ENCODE data around the gene SLAMF9. TPM values are rescaled to one million over a fixed set of nuclear protein-coding genes. Genes with fewer than 3 reads are reported as not detected.
A peak's percentile ranks its signal among the peaks of the same experiment; 100 is the strongest.

SLAMF9 gene
- total and polyA plus RNA-seq, 2 experiments from 2014 or later, result not detected

DNA sequence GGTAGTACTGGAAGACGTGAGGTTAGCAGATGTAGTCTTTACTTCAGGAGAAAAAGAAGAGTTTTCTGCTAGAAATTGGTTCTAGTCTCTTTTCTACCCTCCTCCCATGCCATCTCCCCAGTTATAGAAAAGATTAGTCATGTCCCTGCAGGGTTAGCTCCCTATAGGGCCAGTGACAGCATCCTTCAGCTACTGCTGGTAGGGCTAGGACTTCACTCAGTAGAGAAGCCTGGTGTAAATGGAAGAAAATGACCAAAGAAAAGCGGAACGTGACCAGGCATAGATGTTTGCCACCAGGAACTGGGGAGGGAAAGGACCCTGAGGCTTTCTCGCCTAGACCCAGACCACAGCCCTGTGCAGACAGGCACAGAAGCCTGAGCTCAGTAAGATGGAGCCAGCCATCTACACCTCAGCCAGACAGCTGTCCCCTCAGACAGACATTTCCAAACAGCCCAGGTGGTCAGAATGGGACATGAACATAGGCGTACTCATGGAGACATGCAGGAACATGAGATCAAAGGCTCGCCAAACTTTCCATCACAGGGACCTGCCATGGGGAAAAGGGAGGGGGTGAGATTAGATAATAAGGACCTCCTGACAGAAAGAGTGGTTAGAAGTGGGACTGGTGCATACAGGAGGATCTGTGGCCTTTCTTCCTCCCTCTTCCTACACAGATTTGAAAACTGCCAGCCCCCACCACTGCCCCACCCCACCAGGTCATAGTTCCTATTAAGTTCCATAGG is 23.5 kb upstream of the SLAMF9 start:
- no peak for DNase-seq (ENCODE audit: low read depth in 1 of 2, low spot score in 1 of 2)
- H3K36me3 ChIP-seq, result no peaks in the 10 kb centered on the region
- H3K4me3 ChIP-seq, result no peak overlapping the region
- H3K27me3 ChIP-seq, result peaks cover 28% of the 10 kb centered on the region
- H3K4me1 ChIP-seq (ENCODE audit: low read depth), result no peaks in the 10 kb centered on the region
- TF ChIP-seq, protein P1, sequence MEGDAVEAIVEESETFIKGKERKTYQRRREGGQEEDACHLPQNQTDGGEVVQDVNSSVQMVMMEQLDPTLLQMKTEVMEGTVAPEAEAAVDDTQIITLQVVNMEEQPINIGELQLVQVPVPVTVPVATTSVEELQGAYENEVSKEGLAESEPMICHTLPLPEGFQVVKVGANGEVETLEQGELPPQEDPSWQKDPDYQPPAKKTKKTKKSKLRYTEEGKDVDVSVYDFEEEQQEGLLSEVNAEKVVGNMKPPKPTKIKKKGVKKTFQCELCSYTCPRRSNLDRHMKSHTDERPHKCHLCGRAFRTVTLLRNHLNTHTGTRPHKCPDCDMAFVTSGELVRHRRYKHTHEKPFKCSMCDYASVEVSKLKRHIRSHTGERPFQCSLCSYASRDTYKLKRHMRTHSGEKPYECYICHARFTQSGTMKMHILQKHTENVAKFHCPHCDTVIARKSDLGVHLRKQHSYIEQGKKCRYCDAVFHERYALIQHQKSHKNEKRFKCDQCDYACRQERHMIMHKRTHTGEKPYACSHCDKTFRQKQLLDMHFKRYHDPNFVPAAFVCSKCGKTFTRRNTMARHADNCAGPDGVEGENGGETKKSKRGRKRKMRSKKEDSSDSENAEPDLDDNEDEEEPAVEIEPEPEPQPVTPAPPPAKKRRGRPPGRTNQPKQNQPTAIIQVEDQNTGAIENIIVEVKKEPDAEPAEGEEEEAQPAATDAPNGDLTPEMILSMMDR (IDR thresholded peaks at IDR 0.05; ENCODE audit: low read depth, low read length), result no peak
- no peaks in the 10 kb centered on the region for H3K9me3 ChIP-seq (ENCODE audit: low read depth)
- no peak overlapping the region for H3K27ac ChIP-seq

DNA sequence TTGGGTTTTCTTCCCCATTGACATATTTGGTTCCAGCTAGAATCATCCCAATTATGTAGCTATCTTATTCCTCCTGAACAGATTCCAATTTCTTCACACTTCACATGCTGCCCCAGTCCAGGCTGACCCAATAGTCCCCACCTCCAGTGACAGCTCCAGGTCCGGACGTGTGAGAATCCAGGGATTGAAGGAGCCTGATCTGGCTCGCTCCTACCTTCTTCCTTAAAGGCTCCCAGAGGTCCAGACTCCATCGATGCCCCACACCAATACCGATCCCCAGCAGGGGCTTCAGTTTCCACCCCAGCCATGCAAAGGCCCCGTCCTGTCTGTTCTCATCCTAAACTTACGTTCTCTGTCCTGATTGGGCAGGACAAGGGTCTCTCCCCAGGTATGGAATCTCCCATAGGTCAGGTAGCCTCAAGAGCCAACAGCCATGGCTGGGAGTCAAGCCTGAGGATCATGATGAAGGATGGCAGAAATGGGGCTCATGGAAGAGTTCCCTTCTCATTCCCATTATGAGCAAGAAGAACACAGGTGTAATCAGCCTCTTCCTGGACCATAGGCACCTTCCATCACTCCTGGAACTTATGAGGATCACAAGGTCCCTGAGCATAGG is 20.4 kb upstream of the SLAMF9 start:
- peaks cover 16% of the 10 kb centered on the region for H3K4me1 ChIP-seq (ENCODE audit: low read depth)
- TF ChIP-seq, protein P1 (IDR thresholded peaks at IDR 0.05; ENCODE audit: low read depth, low read length), result no peak
- no peaks in the 10 kb centered on the region for H3K36me3 ChIP-seq
- H3K9me3 ChIP-seq (ENCODE audit: low read depth), result no peaks in the 10 kb centered on the region
- no peak for DNase-seq (ENCODE audit: low read depth in 1 of 2, low spot score in 1 of 2)
- H3K27ac ChIP-seq, result no peak overlapping the region
- peaks cover 25% of the 10 kb centered on the region for H3K27me3 ChIP-seq
- no peak overlapping the region for H3K4me3 ChIP-seq

DNA sequence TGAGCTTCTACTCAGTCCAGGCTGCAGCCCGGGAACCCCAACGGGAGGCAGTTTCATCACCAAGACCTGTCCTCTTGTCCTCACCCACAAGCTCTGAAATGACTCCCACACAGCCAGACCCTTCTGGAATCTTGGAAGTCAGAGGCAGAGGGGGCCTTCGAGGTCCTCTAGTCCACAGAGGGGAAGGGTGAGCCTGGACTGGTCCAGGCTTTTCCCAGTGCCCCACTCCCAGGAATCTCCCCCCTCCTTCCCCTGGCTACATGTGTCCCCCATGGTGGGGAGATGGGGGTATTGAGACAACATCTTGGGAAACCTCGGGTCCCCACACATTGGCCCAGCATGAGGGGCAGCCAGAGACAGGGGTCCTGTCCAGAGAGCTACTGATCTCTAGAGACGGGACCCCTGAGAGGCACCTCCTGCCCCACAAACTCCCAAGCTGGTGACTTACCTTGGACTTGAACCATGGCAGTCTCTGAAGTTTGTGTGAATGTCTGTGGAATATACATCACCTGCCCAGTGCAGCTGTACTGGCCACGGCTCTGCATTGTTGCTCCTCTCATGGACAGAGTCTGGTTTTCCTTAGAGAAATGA is 19.4 kb upstream of the SLAMF9 start:
- H3K4me3 ChIP-seq, result no peak overlapping the region
- H3K27ac ChIP-seq, result no peak overlapping the region
- peaks cover 16% of the 10 kb centered on the region for H3K4me1 ChIP-seq (ENCODE audit: low read depth)
- TF ChIP-seq, protein P1 (IDR thresholded peaks at IDR 0.05; ENCODE audit: low read depth, low read length), result no peak
- no peak for DNase-seq (ENCODE audit: low read depth in 1 of 2, low spot score in 1 of 2)
- no peaks in the 10 kb centered on the region for H3K36me3 ChIP-seq
- peaks cover 20% of the 10 kb centered on the region for H3K27me3 ChIP-seq
- H3K9me3 ChIP-seq (ENCODE audit: low read depth), result no peaks in the 10 kb centered on the region

- no peaks in the 10 kb centered on the region for H3K9me3 ChIP-seq (ENCODE audit: low read depth)
- no peaks in the 10 kb centered on the region for H3K36me3 ChIP-seq
- H3K27me3 ChIP-seq, result peaks cover 14% of the 10 kb centered on the region
- no peak overlapping the region for H3K4me3 ChIP-seq
- TF ChIP-seq, protein P1 (IDR thresholded peaks at IDR 0.05; ENCODE audit: low read depth, low read length), result no peak
- no peak overlapping the region for H3K27ac ChIP-seq
- no peak for DNase-seq (ENCODE audit: low read depth in 1 of 2, low spot score in 1 of 2)
- H3K4me1 ChIP-seq (ENCODE audit: low read depth), result peaks cover 16% of the 10 kb centered on the region
These were observed 18.6 kb upstream of the SLAMF9 start for GRCh38 chr1:159972443-159973205.

GRCh38 chr1:159970932-159971342 is 16.9 kb upstream of the SLAMF9 start:
- peaks cover 14% of the 10 kb centered on the region for H3K27me3 ChIP-seq
- TF ChIP-seq, protein P1 (IDR thresholded peaks at IDR 0.05; ENCODE audit: low read depth, low read length), result no peak
- no peak overlapping the region for H3K4me3 ChIP-seq
- H3K36me3 ChIP-seq, result no peaks in the 10 kb centered on the region
- DNase-seq (ENCODE audit: low read depth in 1 of 2, low spot score in 1 of 2), result peak in 1 of 2 donors; percentile 14
- no peak overlapping the region for H3K27ac ChIP-seq
- no peaks in the 10 kb centered on the region for H3K9me3 ChIP-seq (ENCODE audit: low read depth)
- peaks cover 16% of the 10 kb centered on the region for H3K4me1 ChIP-seq (ENCODE audit: low read depth)

All from cardiac muscle cell (in vitro differentiated cells and primary cell).